ENCODE data around the gene TXNDC11. TPM values are rescaled to one million over a fixed set of nuclear protein-coding genes. Genes with fewer than 3 reads are reported as not detected.

Gene TXNDC11
- total RNA-seq, 2 donors from 2014 or later, result 29.5 to 38.1 TPM

DNA sequence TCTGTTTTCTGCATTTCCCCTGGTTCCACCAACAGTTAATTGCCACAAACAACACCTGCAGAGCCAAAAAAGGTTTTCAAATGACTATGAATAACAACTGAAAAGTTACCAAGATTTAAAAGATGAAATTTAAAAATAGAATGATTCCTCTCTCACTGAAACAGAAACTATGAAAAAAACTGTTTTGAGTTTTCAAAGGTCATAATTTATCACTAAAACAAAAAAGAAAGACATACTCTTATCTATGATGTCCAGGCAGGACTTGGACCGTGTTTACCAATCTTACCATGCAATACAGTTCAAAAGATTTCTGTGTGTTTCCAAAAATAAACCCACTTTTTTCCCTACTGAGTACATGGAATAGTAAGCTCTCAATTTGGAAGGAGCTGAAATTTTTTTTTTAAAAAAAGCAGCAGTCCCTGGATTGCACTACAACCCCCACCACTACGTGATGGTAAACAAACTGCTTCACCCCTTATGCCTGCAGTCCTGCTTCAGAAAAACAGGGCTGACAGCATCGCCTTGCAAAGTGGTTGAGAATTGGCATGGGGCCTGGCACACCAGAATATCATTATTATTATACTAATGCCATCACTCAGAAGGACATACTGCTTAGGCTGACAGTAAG lies 8.5 kb downstream of the TXNDC11 start:
- Histone ChIP-seq H3K4me1 (peaks cover 0 to 44% of the 10 kb centered on the region in 2 donors), H3K27me3 (no peaks in the 10 kb centered on the region), H3K36me3 (peaks cover 63% of the 10 kb centered on the region), H3K9me3 (no peaks in the 10 kb centered on the region), H3K4me3 (no peak overlapping the region), H3K27ac (peak overlapping the region; percentile 34 to 53)
- DNase-seq (ENCODE audit: low spot score), result no peak
- no peak for TF ChIP-seq CTCF (IDR thresholded peaks at IDR 0.05)

DNA sequence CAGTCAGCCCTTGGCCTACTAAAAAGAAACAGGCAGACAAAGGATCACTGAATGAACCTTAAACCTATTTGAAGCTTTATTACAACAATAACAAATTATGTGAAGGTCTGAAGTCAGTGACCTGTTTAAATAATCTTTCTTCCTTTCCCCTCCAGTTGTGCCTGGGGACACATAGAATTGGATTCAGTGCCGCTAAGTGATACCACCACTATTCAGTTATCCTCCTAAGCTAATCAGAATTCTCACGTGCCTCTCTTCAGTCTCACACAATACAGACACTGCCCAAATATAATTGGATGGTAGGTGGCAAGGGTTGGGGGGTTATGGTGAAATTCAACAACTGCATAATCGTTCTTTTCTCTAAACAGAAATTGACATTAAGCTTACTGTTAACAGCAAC lies 11.4 kb downstream of the TXNDC11 start:
- TF ChIP-seq CTCF (IDR thresholded peaks at IDR 0.05), result no peak
- H3K4me1 ChIP-seq, result peaks cover 0 to 26% of the 10 kb centered on the region in 2 donors
- H3K4me3 ChIP-seq, result no peak overlapping the region
- H3K27ac ChIP-seq, result peak overlapping the region in 1 of 2 donors; percentile 24
- H3K9me3 ChIP-seq, result no peaks in the 10 kb centered on the region
- peaks cover 70% of the 10 kb centered on the region for H3K36me3 ChIP-seq
- no peak for DNase-seq (ENCODE audit: low spot score)
- H3K27me3 ChIP-seq, result no peaks in the 10 kb centered on the region

DNA sequence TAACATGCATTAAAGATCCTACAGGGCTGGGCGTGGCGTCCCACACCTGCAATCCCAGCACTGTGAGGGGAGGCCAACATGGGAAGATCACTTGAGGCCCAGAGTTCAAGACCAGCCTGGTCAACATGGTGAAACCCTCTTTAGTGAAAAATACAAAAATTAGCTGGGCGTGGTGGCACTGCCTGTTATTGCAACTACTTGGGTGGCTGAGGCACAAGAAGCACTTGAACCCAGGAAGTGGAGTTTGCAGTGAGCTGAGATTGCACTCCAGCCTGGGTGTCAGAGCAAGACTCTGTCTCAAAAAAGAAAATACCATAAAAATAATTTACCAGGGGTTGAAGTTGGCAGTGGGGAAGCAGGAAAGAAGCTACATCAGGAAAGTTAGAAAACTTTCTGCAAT lies 12.9 kb downstream of the TXNDC11 start:
- no peaks in the 10 kb centered on the region for H3K9me3 ChIP-seq
- H3K27me3 ChIP-seq, result no peaks in the 10 kb centered on the region
- TF ChIP-seq CTCF (IDR thresholded peaks at IDR 0.05), result no peak
- peaks cover 0 to 18% of the 10 kb centered on the region in 2 donors for H3K4me1 ChIP-seq
- H3K4me3 ChIP-seq, result no peak overlapping the region
- H3K36me3 ChIP-seq, result peaks cover 72% of the 10 kb centered on the region
- DNase-seq (ENCODE audit: low spot score), result no peak
- H3K27ac ChIP-seq, result no peak overlapping the region

DNA sequence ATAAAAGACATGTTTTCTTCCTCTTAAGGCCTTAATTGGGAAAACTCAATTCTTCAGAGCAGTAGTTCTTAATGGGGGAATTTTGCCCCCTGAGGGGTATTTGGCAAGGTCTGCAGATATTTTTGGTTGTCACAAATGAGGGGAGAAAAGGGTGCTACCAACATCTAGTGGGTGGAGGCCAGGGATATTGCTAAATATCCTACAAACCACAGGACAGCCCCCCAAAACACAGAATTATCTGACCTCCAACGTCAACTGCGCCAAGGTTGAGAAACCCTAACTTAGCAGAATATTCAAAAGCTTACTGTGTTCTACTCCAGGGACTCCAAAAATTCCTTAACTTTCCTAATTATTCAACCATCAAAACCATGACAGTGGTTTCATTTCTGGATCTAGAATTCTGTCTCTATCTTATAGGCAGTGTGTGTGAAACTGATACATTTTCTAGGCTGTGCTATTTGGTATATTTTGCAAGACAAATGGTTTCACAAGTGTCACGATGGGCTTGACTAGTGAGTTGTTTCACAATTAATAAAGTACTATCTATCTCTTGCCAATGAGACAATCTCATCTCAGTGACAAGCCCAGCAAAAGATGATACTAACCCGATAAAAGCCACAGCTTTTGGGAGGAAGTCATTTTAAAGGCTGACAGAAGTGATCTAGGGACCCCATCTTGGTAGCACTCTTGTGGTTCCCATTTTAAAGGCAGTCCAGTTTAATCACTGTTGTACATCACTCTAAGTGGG lies 14.7 kb downstream of the TXNDC11 start:
- no peak for DNase-seq (ENCODE audit: low spot score)
- Histone ChIP-seq H3K4me1 (peaks cover 0 to 13% of the 10 kb centered on the region in 2 donors), H3K27me3 (no peaks in the 10 kb centered on the region), H3K36me3 (peaks cover 79% of the 10 kb centered on the region), H3K9me3 (no peaks in the 10 kb centered on the region), H3K4me3 (no peak overlapping the region), H3K27ac (no peak overlapping the region)
- TF ChIP-seq CTCF (IDR thresholded peaks at IDR 0.05), result no peak

DNA sequence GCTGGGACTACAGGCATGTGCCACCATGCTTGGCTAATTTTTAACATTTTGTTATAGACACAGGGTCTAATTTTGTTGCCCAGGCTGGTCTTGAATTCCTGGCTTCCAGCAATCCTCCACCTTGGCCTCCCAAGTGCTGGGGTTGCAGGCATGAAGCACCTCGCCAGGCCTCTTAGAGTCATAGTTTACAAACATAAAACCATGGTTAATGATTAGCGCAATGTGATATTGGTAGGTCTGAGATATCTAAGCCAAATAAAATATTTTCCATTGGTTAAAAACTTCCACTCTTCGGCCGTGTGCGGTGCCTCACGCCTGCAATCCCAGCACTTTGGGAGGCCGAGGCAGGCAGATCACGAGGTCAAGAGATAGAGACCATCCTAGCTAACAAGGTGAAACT lies 16.6 kb downstream of the TXNDC11 start:
- H3K4me1 ChIP-seq, result peaks cover 0 to 7% of the 10 kb centered on the region in 2 donors
- no peaks in the 10 kb centered on the region for H3K9me3 ChIP-seq
- H3K27me3 ChIP-seq, result no peaks in the 10 kb centered on the region
- no peak overlapping the region for H3K27ac ChIP-seq
- DNase-seq (ENCODE audit: low spot score), result no peak
- no peak overlapping the region for H3K4me3 ChIP-seq
- H3K36me3 ChIP-seq, result peaks cover 68% of the 10 kb centered on the region
- no peak for TF ChIP-seq CTCF (IDR thresholded peaks at IDR 0.05)

All from right atrium auricular region (tissue), 2 donors.